Neural crest cell (in vitro differentiated cells): ENCODE results near the gene CRYBB1. TPM values are rescaled to one million over a fixed set of nuclear protein-coding genes. Genes with fewer than 3 reads are reported as not detected.

Source experiments
- DNase-seq: peaks from one replicate; pipeline ENCODE4 v3.0.0; 2021; ENCODE audit warnings: low read depth, mixed read lengths, low spot score
- H3K27ac Mint-ChIP-seq: one replicate; pipeline ENCODE4 v1.8.0; 2021; ENCODE audit warnings: mild to moderate bottlenecking, mixed read lengths; ENCODE audit not compliant: unreplicated experiment
- H3K27me3 Mint-ChIP-seq: 2 replicates; pipeline ENCODE4 v1.8.0; 2021; ENCODE audit warnings: low read depth, mild to moderate bottlenecking, mixed read lengths
- H3K36me3 Mint-ChIP-seq: 2 replicates; pipeline ENCODE4 v1.8.0; 2021; ENCODE audit warnings: low read depth, mild to moderate bottlenecking, mixed read lengths
- H3K4me1 Mint-ChIP-seq: 2 replicates; pipeline ENCODE4 v1.8.0; 2021; ENCODE audit warnings: mixed read lengths
- H3K4me3 Mint-ChIP-seq: one replicate; pipeline ENCODE4 v1.8.0; 2021; ENCODE audit warnings: mild to moderate bottlenecking, mixed read lengths
- H3K9me3 Mint-ChIP-seq: 2 replicates; pipeline ENCODE4 v1.8.0; 2021; ENCODE audit warnings: mixed read lengths
- total RNA-seq: library from RNA; stranded (reverse); gene quantifications from 2 replicates; pipeline ENCODE4 v1.2.1, GENCODE V29; 2021
- TF ChIP-seq, protein P1 (sequence below): fragments of 200-600 bp; sonication (generic); conservative IDR thresholded peaks from 2 replicates; pipeline ENCODE4 v1.5.0; 2021; ENCODE audit warnings: antibody characterized with exemption, mild to moderate bottlenecking

CRYBB1 gene
- total RNA-seq, 1 donor from 2014 or later, result not detected

DNA sequence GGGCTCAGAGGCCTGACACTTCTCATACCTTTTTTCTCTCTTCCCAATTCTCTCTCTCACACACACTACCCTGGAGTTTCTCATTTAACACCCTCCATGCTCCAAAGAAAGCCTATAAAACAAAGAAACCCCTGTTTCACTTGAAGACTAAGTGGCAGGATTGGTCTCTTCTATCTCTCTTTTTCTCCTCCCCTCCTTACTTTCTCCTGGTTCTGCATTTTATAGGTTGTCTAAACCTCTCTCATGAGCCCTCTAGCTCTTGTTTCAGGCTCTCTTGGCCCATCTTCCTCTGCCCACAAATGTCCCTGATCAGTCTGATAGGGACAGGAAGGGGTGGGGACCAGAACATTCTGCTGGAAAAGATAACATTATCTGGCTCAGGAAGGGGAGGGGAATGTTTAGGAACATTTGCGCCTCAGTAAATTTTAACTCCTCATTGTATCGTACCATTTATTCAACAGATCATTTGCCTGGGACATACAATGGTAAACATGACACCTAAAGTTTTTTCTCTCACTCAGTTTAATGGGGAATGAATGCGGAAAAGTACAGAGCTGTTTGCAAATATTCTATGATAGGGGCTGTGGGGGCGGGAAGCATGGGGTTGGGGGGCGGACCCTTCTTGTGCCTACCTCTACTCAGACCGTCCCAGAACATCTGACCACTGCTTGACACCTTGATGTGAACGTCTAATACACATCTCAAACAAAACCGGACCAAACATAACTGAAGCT, 14.8 kb upstream of the CRYBB1 start:
- H3K27me3 Mint-ChIP-seq, result peaks cover 41% of the 10 kb centered on the region
- H3K27ac Mint-ChIP-seq, result no peak overlapping the region
- no peak overlapping the region for H3K4me3 Mint-ChIP-seq
- TF ChIP-seq, protein P1, sequence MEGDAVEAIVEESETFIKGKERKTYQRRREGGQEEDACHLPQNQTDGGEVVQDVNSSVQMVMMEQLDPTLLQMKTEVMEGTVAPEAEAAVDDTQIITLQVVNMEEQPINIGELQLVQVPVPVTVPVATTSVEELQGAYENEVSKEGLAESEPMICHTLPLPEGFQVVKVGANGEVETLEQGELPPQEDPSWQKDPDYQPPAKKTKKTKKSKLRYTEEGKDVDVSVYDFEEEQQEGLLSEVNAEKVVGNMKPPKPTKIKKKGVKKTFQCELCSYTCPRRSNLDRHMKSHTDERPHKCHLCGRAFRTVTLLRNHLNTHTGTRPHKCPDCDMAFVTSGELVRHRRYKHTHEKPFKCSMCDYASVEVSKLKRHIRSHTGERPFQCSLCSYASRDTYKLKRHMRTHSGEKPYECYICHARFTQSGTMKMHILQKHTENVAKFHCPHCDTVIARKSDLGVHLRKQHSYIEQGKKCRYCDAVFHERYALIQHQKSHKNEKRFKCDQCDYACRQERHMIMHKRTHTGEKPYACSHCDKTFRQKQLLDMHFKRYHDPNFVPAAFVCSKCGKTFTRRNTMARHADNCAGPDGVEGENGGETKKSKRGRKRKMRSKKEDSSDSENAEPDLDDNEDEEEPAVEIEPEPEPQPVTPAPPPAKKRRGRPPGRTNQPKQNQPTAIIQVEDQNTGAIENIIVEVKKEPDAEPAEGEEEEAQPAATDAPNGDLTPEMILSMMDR, result no peak
- H3K36me3 Mint-ChIP-seq, result no peaks in the 10 kb centered on the region
- DNase-seq, result no peak
- peaks cover 7% of the 10 kb centered on the region for H3K4me1 Mint-ChIP-seq
- peaks cover 3% of the 10 kb centered on the region for H3K9me3 Mint-ChIP-seq

DNA sequence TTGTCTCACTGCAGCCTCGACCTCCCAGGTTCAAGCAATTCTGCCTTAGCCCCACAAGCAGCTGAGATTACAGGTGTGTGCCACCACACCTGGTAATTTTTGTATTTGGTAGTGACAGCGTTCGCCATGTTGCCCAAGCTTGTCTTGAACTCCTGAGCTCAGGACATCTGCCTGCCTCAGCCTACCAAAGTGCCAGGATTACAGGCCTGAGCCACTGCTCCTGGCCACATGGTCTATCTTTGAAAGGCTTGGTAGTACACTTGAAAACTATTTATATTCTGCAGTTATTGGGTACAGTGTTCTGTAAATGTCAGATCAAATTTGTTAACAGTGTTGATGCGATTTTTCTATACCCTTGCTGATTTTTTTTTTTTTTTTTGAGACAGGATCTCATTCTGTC, 13.5 kb upstream of the CRYBB1 start:
- Mint-ChIP-seq H3K4me1 (peaks cover 7% of the 10 kb centered on the region), H3K27me3 (peaks cover 37% of the 10 kb centered on the region), H3K4me3 (no peak overlapping the region), H3K9me3 (peaks cover 3% of the 10 kb centered on the region), H3K36me3 (no peaks in the 10 kb centered on the region), H3K27ac (no peak overlapping the region)
- TF ChIP-seq, protein P1, result no peak
- DNase-seq, result no peak

DNA sequence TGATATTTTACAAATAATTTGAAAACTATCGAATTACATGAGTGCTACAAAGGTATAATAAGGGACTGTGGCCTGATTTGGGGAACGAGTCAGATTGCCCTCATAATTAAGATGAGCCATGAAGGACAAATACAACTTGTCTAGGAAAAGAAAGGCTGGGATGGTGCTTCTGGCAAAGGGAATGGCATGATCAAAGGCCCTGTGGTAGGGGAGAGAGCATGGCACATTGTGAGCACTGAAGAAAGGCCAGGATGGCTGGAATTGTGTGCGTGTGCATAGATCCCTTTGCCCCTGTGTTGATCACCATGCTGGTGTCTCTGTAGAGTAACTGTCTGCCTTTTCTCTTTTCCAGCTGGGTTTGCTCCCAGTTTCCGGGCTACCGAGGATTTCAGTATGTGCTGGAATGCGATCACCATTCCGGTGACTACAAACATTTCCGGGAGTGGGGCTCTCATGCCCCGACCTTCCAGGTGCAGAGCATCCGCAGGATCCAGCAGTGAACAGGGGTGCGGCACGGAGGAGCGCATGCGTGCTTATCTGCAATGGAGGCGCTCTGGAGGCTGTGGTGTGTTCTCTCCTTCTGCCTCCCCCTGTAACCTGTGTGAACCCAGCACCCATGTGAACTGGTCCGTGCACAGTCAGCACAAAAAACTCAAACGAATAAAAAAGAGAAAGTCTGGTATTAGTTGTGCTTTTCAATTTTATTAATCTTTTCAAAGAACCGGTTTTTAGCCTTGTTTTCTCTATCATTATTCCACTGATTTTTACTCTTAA, 12.3 kb upstream of the CRYBB1 start:
- no peaks in the 10 kb centered on the region for H3K36me3 Mint-ChIP-seq
- H3K27ac Mint-ChIP-seq, result no peak overlapping the region
- no peak for DNase-seq
- peaks cover 32% of the 10 kb centered on the region for H3K27me3 Mint-ChIP-seq
- peaks cover 7% of the 10 kb centered on the region for H3K4me1 Mint-ChIP-seq
- no peak overlapping the region for H3K4me3 Mint-ChIP-seq
- peaks cover 3% of the 10 kb centered on the region for H3K9me3 Mint-ChIP-seq
- TF ChIP-seq, protein P1, result no peak

DNA sequence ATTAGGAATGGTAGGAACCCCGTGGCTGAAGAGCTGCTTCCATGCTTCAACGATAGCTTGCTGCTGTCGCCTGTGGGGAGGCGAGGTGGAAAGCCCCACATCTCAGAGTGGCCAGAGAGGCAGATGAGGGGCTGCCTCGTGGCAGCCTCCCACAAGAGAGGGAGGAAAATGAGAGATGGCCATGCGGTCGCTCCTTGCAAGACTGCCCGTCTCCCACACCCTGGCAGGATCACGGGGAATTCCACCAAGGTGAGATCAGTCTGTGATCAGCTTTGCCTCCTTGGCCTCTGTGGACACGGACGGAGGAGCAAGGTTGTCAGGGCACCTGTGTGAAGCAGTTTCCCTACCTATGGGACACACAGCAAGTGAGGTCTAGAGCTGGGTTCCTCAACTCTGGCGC, 7.0 kb upstream of the CRYBB1 start:
- Mint-ChIP-seq H3K4me3 (no peak overlapping the region), H3K27me3 (peaks cover 32% of the 10 kb centered on the region), H3K27ac (no peak overlapping the region), H3K36me3 (no peaks in the 10 kb centered on the region), H3K9me3 (peaks cover 3% of the 10 kb centered on the region), H3K4me1 (no peaks in the 10 kb centered on the region)
- TF ChIP-seq, protein P1, result no peak
- no peak for DNase-seq

DNA sequence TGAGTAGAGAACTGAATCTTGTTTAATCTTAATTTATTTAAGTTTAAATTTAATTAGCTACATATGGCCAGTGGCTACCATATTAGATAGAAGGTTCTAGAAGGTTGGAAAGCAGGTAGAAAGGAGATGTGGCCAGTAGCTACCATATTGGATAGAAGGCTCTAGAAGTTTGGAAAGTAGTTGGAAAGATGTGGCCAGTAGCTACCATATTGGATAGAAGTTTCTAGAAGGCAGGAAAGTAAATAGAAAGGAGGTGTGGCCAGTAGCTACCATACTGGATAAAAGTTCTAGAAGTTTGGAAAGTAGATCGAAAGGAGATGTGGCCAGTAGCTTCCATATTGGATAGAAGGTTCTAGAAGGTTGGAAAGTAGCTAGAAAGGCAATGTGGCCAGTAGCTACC, 6.2 kb upstream of the CRYBB1 start:
- Mint-ChIP-seq H3K9me3 (peaks cover 3% of the 10 kb centered on the region), H3K36me3 (no peaks in the 10 kb centered on the region), H3K27ac (no peak overlapping the region), H3K4me1 (no peaks in the 10 kb centered on the region), H3K27me3 (peaks cover 32% of the 10 kb centered on the region), H3K4me3 (no peak overlapping the region)
- no peak for DNase-seq
- TF ChIP-seq, protein P1, result no peak
